Esophagus muscularis mucosa (tissue), 4 donors: ENCODE measurements around the gene PFKFB1. TPM values are rescaled to one million over a fixed set of nuclear protein-coding genes. Genes with fewer than 3 reads are reported as not detected.

Source experiments
- DNase-seq: peaks from one replicate; pipeline ENCODE4 v3.0.0-alpha.2; 2017; ENCODE audit errors: extremely low spot score
- H3K27ac ChIP-seq, 4 donors: fragments of 200-600 bp; sonication (generic); replicated peaks in 1 of 4; 1 replicate in 3 of 4; 2 replicates in 1 of 4; pipeline ENCODE4 v1.5.1; 2016 to 2019; ENCODE audit warnings: mild to moderate bottlenecking in 1 of 4
- H3K27me3 ChIP-seq, 4 donors: fragments of 200-600 bp; sonication (generic); one replicate each; pipeline versions ENCODE4 v1.5.1 to v1.6.0; 2016 to 2019
- H3K36me3 ChIP-seq, 4 donors: fragments of 200-600 bp; sonication (generic); one replicate each; pipeline ENCODE4 v1.5.1; 2016 to 2019
- H3K4me1 ChIP-seq, 4 donors: fragments of 200-600 bp; sonication (generic); one replicate each; pipeline ENCODE4 v1.5.1; 2016 to 2019
- H3K4me3 ChIP-seq, 4 donors: fragments of 200-600 bp; sonication (generic); 1 replicate in 2 of 4; 2 replicates in 2 of 4; pipeline ENCODE4 v1.5.1; 2016 to 2019; ENCODE audit warnings: mild to moderate bottlenecking in 4 of 4, moderate library complexity in 1 of 4
- H3K9me3 ChIP-seq, 4 donors: fragments of 200-600 bp; sonication (generic); 1 replicate in 3 of 4; 2 replicates in 1 of 4; pipeline ENCODE4 v1.5.1; 2016 to 2019
- CTCF ChIP-seq, 3 experiments: fragments of 200-600 bp in 2 of 3; fragments of 450-650 bp in 1 of 3; sonication (generic) in 2 of 3; IDR thresholded peaks; one replicate each; pipeline ENCODE4 v1.5.1; 2017 to 2019; ENCODE audit warnings: antibody characterized with exemption in 3 of 3, mild to moderate bottlenecking in 2 of 3, moderate library complexity in 1 of 3
- EP300 ChIP-seq: sonication (generic); formaldehyde crosslinking; IDR thresholded peaks from one replicate; pipeline ENCODE4 v1.6.1; 2017; ENCODE audit warnings: antibody characterized with exemption
- POLR2A ChIP-seq: fragments of 450-650 bp; IDR thresholded peaks from one replicate; pipeline ENCODE4 v1.6.1; 2017; ENCODE audit warnings: antibody characterized with exemption, moderate library complexity, mild to moderate bottlenecking, low read depth
- POLR2AphosphoS5 ChIP-seq, 2 donors: sonication (generic); formaldehyde crosslinking; IDR thresholded peaks; one replicate each; pipeline ENCODE4 v1.6.1; 2017; ENCODE audit warnings: antibody characterized with exemption in 2 of 2
- whole genome bisulfite sequencing: methylation state at CpG from one replicate; pipeline ENCODE4 v1.1.5; 2018; 5-methylcytosine and 5-hydroxymethylcytosine counted together
- intact Hi-C: fragments of 100-400 bp; cut with DNase I; formaldehyde crosslinking; loops from one replicate; pipeline ENCODE4 v1.15.1; 2023
- total RNA-seq, 4 donors: library from RNA; depleted of rRNA; stranded (reverse); fragments of >200 nt; gene quantifications; one replicate each; pipeline versions ENCODE4 v1.1.0 to v1.2.1, GENCODE V29; 2016

PFKFB1 gene
- total RNA-seq, 4 donors from 2014 or later, result 0.33 TPM; not detected in 3

GRCh38 chrX:55005256-55005655, 11.3 kb upstream of the PFKFB1 start:
- TF ChIP-seq CTCF (IDR thresholded peaks at IDR 0.05), result no peak
- no peak for TF ChIP-seq EP300
- no peak for TF ChIP-seq POLR2AphosphoS5 (IDR thresholded peaks at IDR 0.05)
- no peak for TF ChIP-seq POLR2A

GRCh38 chrX:55004231-55004630, 10.2 kb upstream of the PFKFB1 start:
- Histone ChIP-seq H3K27ac (no peak overlapping the region), H3K9me3 (no peaks in the 10 kb centered on the region), H3K36me3 (peaks cover 5 to 52% (median 28%) of the 10 kb centered on the region in 4 donors), H3K27me3 (no peaks in the 10 kb centered on the region), H3K4me3 (no peak overlapping the region), H3K4me1 (peaks cover 3 to 14% (median 12%) of the 10 kb centered on the region in 4 donors)
- whole genome bisulfite sequencing, result 91% methylated on average over 1 of the region's 1 CpG
- no peak for TF ChIP-seq CTCF (IDR thresholded peaks at IDR 0.05)
- no peak for TF ChIP-seq POLR2AphosphoS5 (IDR thresholded peaks at IDR 0.05)
- no peak for TF ChIP-seq EP300
- no peak for TF ChIP-seq POLR2A
- no peak for DNase-seq
- intact Hi-C loops, result loop anchor here (10.0 kb wide), 1 partner anchor 151 kb away; no protein-coding TSS in a partner anchor

More at GRCh38 chrX:55005256-55005655, 11.3 kb upstream of the PFKFB1 start:
- Histone ChIP-seq H3K27ac (no peak overlapping the region), H3K36me3 (peaks cover 5 to 52% (median 28%) of the 10 kb centered on the region in 4 donors), H3K4me1 (peaks cover 3 to 14% (median 12%) of the 10 kb centered on the region in 4 donors), H3K4me3 (no peak overlapping the region), H3K9me3 (no peaks in the 10 kb centered on the region), H3K27me3 (no peaks in the 10 kb centered on the region)
- DNase-seq, result no peak
- intact Hi-C loops, result loop anchor here (10.0 kb wide), 1 partner anchor 150 kb away; no protein-coding TSS in a partner anchor

- H3K27ac ChIP-seq, result peak within 1 kb of the TSS; percentile 84 to 86 (median 84)
- peaks cover 5 to 29% (median 19%) of the 10 kb centered on the region in 4 donors for H3K36me3 ChIP-seq
- WGBS, result 32% methylated on average over 14 of the region's 55 CpGs
- H3K4me3 ChIP-seq, result peak within 1 kb of the TSS; percentile 55 to 68 (median 62)
- intact Hi-C loops, result loop anchor here (5.0 to 10.0 kb wide), 2 partner anchors 155 to 363 kb away; no protein-coding TSS in a partner anchor
- TF ChIP-seq CTCF (IDR thresholded peaks at IDR 0.05) (no peak), POLR2A (peak; percentile 36), EP300 (no peak), POLR2AphosphoS5 (IDR thresholded peaks at IDR 0.05) (peak; percentile 78 to 91)
- H3K27me3 ChIP-seq, result no peaks in the 10 kb centered on the region
- peak; percentile 96 for DNase-seq
- H3K9me3 ChIP-seq, result no peaks in the 10 kb centered on the region
- peaks cover 0 to 16% (median 10%) of the 10 kb centered on the region in 4 donors for H3K4me1 ChIP-seq
These were observed 6.0 kb upstream of the PFKFB1 start, which contains the start of gene APEX2 for GRCh38 chrX:54999717-55000598. TSS of gene APEX2 (plus strand) at chrX:55000363. CDS start at chrX:55000423, 60 bp downstream.

- no peak for TF ChIP-seq POLR2A
- no peak for TF ChIP-seq EP300
- no peak for TF ChIP-seq CTCF (IDR thresholded peaks at IDR 0.05)
- TF ChIP-seq POLR2AphosphoS5 (IDR thresholded peaks at IDR 0.05), result no peak
- no peaks in the 10 kb centered on the region for H3K9me3 ChIP-seq
- H3K4me3 ChIP-seq, result no peak overlapping the region
- no peaks in the 10 kb centered on the region for H3K27me3 ChIP-seq
- H3K27ac ChIP-seq, result no peak overlapping the region
- no peaks in the 10 kb centered on the region for H3K36me3 ChIP-seq
- intact Hi-C loops, result loop anchor here (5.0 kb wide), 1 partner anchor 358 kb away; no protein-coding TSS in a partner anchor
- H3K4me1 ChIP-seq, result peaks cover 0 to 5% (median under 1%) of the 10 kb centered on the region in 4 donors
- DNase-seq, result no peak
These were observed 1.6 kb upstream of the PFKFB1 start for GRCh38 chrX:54995621-54996020.
